HT-29 (cell line): ENCODE measurements around the gene ABLIM3. TPM values are rescaled to one million over a fixed set of nuclear protein-coding genes. Genes with fewer than 3 reads are reported as not detected.

Experiments used
- DNase-seq: peaks from one replicate; pipeline ENCODE4 v3.0.0-alpha.2; 2015; ENCODE audit warnings: low spot score
- total RNA-seq: library from RNA; depleted of rRNA; stranded (reverse); fragments of >200 nt; shearing (Covaris generic); gene quantifications from 2 replicates; pipeline ENCODE4 v1.2.3, GENCODE V29; 2014; rRNA removed

ABLIM3 gene
- total RNA-seq: 13.6 and 20.7 TPM in 2 replicates

DNA sequence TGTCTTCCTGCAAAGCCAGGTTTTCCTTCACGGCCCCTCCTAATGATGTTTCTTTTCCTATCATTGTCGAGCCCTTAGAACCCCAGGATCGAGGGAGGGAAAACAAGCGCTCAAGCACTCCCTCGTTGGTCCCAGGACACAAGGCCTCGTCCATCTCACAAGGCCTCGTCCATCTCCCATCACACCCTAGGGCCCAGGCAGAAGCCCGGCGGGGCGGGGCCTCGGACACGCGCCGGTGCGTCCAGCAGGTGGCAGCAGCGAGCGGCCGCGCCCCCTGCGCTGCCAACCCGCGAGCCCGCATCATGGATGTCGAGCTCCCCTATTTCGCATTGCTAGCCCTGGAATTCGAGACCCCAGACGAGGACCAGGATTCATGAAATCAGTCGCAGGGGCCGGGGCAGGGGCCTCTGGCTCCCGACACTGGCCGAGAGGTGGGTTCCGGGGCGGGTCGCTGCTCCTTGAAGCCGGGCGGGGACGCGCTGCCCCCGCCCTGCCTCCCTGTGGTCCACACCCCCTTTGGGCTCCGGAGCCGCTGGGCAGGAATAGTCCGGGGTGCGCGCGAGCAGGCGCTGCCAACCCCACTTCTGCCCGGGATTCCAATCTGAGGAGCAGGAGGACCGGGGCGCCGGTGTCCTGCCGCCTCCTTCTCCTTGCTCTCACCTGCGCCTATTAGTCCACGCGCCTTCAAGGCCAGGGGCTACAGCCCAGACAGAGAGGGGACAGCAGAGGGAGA lies at the start of gene ABLIM3:
Gene ABLIM3 (plus strand): TSS at position 270 of the 733 bp plus-strand sequence. CDS start 603 bp downstream, outside the sequence.
- DNase-seq: peak; percentile 92

DNA sequence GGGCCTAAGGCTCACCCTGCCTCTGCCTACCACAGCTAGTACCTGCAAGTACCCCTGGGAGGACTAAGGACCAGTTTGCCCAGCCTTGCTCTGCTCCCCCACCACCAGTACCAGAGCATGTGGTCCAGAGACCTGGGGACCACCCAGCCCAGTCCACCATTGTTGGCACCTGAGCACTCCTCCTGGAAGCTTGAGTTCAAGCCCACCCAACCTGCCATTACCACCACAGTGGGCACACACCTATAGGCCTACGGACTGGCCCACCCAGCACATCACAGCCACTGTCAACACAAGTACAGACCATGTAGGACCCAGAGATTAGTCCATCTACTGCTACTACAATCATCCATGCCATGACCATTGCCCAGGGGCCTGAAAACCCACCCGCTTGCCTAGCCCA lies 47.7 kb upstream of the ABLIM3 start:
- no peak for DNase-seq

DNA sequence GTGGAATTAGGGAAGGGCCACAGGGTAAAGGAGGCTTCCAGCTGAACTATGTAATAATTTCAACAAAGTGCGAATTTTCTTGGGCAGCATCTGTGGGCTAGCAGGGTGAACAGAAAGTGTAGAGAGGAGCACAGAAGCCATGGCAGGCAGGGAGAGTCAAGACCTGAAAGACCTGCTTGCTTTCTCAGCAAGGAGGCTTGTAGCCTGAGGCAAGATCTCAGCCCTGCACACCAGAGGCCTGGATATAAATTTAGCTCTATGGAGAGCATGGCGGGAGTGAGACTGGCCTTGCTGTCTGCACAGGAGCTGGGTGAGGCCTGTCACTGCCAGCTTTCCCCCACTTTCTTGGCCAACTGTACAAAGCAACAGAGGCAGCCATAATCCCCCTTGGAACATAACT lies 46.3 kb upstream of the ABLIM3 start:
- no peak for DNase-seq

DNA sequence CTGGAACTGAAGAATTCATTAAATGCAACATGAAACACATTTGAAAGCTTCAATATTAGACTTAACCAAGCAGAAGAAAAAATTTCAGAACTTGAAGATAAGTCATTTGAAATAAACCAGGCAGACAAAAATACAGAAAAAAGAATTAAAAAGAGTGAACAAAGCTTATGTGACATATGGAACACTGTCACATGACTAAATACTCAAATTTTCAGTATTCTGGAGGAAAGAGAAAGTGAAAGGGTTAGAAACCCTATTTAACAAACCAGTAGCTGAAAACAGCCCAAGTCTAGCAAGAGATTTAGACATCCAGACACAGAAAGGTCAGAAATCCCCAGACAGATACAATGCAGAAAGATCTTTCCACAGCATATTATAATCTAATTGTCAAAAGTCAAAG lies 41.4 kb upstream of the ABLIM3 start:
- DNase-seq: no peak

DNA sequence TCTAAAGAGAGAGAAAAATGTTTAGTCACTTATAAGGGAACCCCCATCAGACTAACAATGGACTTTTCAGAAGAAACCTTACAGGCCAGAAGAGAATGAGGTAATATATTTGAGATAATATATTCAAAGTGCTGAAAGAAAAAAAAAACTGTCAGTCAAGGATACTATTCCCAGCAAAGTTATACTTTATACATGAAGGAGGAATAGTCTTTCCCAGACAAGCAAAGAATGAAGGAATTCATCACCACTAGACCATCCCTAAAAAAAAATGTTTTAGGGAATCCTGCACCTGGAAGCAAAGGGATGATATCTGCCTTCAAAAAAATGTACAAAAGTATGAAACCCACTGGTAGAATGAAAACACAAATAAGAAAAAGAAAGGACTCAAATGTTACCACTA lies 41.0 kb upstream of the ABLIM3 start:
- DNase-seq: no peak

DNA sequence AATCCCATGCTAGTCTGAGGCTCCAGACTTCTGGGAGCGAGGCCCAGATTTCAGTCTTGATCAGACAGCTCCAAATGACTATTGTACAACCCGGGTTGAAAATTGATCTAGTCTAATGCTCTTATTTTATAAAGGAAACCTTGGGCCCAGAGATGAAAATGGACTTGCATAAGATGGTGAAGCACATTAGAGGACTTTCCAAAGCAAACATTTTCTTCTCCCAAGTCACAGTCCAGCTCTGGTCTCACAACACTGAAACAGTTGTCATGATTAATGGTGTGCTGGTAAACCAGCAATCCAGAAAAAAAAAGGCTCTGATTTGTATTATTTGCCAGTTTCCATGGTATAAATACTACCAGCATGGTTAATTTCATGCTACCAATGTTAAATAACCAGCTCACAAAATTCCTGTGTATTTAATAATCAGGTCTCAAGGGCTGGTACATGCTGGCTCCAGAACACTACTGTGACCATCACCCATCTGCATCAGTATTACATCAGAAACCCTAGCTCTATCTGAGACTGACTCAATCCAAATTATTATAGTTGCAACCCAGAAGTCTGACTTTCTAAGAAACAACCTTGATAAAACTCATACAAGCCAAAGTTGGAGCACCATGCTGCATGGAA lies 32.5 kb upstream of the ABLIM3 start:
- DNase-seq: no peak

DNA sequence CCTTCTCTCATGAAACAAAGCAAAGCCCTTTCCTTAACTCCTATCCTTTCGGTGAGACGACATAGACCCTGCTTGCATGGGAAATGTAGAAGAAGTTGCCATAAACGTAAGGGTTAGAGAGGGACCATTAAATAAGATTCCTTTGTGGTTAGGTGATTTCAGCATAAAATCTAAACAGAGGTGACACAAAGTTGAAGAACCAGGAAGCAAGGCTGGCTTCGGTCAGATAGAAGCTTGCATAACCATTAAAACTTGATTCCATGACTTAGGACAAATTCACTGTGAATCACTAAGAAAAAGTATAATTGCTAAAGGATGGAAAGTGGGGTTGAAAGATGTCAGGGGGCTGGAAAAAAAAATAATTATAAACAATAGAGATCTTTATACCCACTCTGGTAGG lies 30.9 kb upstream of the ABLIM3 start:
- DNase-seq: peak; percentile 46

DNA sequence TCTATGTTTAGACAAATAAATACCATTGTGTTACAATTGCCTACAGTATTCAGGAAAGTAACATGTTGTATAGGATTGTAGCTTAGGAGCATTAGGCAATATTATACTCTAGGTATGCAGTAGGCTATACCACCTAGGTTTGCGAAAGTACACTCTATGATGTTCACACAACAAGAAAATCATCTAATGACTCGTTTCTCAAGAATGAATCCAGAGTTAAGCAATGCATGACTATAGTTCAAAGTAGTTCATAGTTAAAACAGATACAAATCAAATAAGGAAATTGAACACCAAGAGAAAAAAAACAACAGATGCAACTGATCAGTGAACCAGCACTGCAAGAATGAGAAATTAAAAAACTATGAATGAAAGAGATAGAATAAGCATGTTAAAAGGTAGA lies 27.6 kb upstream of the ABLIM3 start:
- peak; percentile 62 for DNase-seq

DNA sequence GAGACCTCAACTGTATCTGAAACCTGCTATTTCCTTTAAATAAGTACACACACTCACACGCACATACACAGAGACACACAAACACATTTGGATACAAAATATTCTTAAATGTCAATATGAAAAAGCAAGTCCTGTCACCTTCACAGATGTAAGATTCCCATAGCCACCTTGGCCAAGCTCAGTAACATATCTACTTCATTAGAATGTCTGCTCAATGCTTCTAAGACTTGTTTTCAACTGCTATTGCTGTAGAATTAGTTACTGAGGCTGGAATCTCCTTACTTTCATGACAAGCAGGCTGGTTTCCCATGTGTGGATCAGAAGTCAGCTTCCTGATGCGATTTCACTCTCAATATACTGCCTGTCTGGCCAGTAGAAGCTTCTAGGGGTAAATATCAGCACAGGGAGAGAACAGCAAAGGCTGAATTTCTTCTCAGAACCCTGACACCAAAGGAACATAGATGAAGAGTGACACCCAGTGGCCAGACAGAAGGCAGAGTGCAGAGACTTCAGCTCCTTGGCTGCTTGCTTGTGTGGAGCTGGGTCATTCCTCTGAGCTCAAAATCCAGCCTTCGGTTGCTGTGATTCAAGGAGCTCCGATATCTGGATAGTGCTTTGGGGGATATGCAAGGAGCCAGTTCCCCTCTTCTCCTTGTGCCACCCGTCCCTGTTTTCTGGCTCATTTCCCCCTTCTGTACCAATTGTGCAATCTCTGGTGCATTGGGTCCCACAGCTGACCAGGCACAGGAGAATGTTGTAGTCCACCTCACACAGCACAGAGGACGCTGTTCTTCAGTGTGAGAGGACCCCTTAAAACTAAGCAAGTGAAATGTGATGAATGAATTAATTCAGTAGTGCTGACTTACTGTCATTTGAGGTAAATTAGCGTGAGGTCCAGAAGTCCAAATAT lies 26.6 kb upstream of the ABLIM3 start:
- DNase-seq: peak; percentile 97

DNA sequence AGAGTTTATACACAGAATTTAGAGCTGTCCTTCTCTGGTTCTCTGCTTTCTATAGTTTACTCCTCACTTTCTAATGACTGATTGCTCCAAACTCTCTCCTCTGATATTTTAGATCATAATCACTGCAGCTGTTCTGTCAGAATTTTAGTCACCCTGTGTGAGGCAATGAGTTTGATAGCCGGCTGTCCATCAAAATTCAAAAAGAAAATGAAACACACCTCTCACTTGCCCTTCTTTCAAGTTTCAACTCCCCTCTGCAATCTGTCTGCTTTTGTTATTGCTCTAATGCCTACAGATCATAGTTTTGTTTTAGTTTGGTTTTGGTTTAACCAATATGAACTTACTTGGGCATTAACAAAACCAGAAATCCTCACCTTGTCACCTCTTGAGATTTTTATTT lies 23.3 kb upstream of the ABLIM3 start:
- no peak for DNase-seq

DNA sequence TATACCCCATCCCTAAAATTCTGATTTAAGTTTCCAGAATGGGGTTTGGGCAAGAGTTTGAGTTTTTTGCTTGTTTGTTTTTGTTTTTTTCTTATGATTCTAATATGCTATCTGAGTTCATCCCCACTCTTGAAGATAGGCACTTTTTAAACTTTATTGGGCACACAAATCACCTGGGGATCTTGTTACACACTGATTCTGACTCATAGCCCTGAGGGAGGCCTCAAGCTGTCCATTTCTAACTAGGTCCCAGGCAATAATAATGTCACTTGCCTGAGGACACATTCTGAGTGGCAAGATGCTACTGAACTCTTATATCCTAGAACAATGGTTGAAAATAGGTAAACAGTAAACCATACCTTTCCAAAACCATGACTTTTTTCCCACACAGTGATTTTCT lies 22.8 kb upstream of the ABLIM3 start:
- DNase-seq: no peak

DNA sequence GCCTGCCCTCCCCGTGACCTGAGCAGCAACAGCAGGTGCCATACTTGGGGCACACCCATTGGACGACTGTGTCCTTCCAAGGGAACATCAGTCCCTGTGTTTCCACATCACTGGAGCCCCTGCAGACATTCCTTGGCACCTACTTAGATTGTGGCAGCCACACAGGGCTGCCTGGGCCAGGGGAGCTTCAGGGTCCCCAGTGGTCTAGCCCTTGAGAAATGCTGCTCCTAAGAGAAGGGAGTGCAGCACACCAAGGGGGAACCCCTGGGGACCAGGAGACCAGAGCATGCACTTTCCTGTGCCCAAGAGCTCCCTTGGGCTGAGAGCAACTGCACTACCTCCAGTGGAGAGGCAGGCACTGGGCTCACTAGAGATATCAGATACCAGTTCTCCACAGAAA lies 20.1 kb upstream of the ABLIM3 start:
- DNase-seq: no peak

DNA sequence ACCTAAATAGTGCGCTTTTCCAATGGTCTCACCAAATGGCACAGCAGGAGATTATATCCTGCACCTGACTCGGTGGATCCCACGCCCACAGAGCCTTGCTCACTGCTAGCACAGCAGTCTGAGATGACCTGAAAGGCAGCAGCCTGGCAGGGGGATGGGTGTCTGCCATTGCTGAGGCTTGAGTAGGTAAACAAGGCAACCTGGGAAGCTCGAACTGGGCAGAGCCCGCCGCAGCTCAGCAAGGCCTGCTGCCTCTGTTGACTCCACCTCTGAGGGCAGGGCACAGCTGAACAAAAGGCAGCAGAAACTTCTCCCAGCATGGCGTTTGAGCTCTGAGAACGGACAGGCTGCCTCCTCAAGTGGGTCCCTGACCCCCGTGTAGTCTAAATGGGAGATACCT lies 18.1 kb upstream of the ABLIM3 start:
- DNase-seq: peak; percentile 89

DNA sequence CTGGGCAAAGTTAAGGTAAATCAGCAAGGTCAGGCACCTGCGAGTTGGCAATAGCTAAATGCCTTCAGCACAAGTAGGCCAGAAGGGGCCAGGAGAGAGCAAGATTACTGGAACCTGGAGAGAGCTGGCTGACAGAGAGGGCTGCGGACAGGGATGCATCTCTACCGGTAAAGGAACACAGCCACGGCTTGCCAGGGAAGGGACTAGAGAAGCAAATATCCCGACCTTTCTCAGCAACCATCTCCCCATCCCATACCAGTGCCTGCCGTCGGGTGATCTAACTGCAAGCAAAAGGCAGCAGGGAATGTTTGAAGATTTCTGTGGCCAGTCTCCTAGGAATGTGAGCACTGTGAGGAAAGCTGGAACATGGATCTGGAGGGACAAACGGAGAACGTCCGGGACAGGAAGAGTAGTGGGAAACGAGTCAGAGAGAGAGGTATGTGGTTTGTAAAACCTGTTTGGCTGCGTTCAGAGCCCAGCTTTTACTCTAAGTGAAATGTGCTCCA lies 15.9 kb upstream of the ABLIM3 start:
- peak; percentile 84 for DNase-seq

DNA sequence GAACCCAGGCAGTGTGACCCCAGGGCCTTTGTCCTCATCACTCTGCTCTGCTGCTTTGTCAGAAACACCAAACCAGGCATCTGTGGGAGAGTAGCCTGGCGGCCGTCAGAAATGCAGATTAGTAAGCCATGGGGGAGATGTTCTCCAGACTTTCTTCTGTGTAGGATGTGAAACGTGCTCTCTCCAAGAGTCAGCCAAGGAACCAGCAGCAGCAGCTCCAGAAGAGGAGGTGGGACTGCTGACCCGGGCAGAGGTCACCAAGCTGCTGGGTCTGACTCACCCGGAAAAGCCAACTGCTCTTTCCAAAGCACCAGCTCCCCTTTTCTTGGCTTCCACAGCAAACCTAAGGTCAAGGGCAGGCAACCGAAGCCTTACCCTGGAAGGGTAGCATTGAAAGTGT lies 14.4 kb upstream of the ABLIM3 start:
- DNase-seq: peak; percentile 30

DNA sequence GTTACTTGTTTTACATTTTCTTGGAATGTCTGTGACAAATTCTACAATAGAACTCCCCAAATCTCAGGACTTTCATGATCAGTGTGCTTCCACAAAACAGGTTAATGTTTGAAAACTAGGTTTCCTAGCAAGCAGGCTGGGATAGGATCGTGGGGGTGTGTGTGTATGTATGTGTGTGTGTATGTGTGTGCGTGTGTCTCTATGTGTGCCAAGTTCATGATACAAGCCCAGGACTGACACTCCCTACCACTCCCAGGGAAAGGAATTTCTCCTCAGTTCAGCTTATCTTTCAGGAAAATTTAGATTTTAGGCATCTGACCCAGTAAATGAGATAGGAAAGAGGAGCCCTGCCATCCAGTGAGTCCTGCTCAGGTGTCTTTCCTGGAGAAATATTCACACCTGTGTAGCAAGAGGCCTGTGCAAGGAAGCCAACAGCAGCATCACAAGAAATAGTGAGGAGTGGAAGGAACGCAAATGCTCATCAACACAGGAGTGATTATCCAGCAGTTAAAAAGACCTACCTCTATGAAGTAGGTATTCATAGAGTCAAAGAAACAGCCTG lies 13.8 kb upstream of the ABLIM3 start:
- DNase-seq: peak; percentile 16

DNA sequence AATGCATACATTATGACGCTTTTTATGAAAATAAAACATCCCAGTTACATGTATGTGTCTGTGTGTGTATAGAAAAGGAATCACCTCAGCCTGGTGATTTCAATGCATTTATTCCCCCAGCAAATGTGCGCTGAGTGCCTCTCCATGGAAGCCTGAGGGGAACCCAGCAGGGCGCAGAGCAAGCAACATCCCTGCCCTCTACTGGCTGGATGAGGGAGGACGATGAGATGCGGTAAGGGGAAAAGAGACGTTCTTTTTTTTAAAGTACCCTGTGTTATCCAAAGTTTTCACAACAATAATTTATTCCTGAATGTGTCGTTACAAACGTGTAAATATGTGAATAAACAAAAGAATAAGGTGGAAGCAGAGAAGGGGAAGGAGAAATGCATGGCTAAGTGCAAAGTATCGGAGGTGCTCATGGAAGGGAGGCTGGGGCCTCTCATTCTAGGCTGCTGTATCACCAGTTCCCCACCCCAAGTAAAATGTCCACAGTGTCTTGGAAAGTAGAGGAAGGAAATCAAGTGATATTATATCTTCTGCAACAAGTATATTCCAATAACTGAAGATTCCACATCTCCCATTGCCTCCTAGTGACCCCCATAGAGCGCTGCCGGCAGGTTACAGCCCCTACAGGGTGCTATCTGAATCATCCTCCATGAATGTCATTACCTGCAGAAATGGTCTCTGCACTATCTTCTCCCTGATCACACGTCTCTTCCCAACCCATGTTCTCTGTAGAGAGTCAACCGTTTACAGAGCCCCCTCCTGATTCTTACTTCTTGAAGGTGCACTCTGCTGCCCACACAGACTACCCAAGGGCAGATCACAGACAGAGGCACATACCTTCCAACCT lies 13.0 kb upstream of the ABLIM3 start:
- DNase-seq: peak; percentile 77

DNA sequence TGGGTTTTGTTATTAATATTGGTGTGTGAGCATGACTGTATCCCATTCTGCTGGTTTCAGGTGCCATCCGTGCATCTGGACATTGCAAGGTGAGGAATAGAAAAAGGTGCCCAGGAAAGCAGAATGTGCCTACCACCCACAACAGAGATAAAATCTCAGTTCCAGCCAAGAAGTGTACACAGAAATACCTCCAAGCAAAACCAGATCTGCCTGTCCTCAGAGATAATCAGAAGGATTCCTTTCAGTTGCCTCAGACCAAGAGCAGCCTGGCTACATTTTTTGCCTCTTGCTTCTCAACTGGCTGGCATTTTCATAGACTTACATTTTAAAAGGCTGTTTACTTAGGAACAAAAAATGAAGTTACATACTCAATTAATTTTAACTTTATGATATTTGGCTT lies 12.1 kb upstream of the ABLIM3 start:
- DNase-seq: peak; percentile 66

DNA sequence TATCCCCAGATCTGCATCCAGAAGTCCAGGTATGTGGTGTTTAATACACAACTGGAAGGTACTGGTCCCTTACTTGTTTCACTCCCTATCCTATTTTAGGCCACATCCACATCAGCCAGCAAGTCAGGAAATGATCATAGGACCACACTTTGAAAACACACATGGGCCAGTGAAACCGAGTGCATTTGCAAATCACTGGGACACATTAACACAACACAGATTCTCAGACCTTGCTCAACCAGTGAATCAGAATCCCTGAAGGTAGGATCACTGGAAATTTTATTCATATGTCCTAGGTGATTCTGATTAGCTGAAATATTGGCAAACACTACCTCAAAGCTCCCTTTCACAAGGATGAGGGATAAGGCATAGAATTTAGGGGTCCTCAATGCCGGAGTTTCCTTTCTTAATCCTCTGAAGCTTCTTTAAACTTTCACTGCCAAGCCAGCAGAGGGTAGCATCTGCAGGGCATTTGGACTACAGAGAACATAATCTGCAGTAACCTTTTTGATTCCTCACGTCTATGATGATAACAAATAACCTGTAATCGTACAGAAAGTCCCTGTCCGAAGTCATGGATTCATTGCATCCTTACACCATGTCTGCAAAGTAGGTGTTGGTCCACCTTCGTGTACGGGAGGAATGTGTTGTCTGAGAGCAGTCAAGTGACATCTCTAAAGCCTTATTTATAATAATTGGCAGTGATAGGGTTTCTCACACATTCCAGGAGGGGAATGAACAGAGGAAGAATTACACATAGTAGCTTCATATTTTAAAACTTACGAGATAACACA lies 11.0 kb upstream of the ABLIM3 start:
- DNase-seq: peak; percentile 70

DNA sequence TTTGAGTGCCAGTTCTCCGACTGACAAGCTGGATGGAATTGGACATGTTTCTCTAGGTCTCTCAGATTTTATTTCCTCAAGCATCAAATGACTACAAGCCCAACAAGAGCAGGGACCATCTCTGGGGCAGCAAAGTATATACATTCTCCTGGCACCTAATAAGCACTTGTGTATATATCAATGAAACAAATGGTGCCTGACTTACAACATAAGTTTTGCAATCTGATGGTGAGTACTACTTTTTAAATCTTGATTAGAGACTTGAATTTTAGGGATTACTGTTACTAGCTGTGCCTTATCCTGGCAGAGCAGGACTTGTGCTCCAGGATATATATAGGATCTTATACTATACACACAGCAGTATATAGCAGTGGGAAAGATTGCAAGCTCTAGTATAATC lies 8.8 kb upstream of the ABLIM3 start:
- no peak for DNase-seq
